Vagina (tissue), 2 donors: ENCODE results near the gene FUT9. TPM values are rescaled to one million over a fixed set of nuclear protein-coding genes. Genes with fewer than 3 reads are reported as not detected.

Source experiments
- DNase-seq, 2 donors: peaks; one replicate each; pipeline ENCODE4 v3.0.0-alpha.2; 2017; ENCODE audit errors: extremely low spot score in 2 of 2
- H3K27ac ChIP-seq: fragments of 200-600 bp; sonication (generic); one replicate; pipeline ENCODE4 v1.5.1; 2019
- H3K27me3 ChIP-seq: fragments of 200-600 bp; sonication (generic); one replicate; pipeline ENCODE4 v1.5.1; 2019
- H3K36me3 ChIP-seq, 2 donors: fragments of 200-600 bp; sonication (generic); one replicate each; pipeline ENCODE4 v1.5.1; 2017 to 2019
- H3K4me1 ChIP-seq: fragments of 200-600 bp; sonication (generic); one replicate; pipeline ENCODE4 v1.5.1; 2019
- H3K4me3 ChIP-seq, 2 donors: fragments of 200-600 bp; sonication (generic); 1 replicate in 1 of 2; 2 replicates in 1 of 2; pipeline ENCODE4 v1.5.1; 2016 to 2019
- H3K9me3 ChIP-seq: fragments of 200-600 bp; sonication (generic); one replicate; pipeline ENCODE4 v1.5.1; 2019
- POLR2A ChIP-seq, 2 donors: fragments of 450-650 bp; IDR thresholded peaks; one replicate each; pipeline ENCODE4 v1.6.1; 2017; ENCODE audit warnings: antibody characterized with exemption in 2 of 2, mild to moderate bottlenecking in 2 of 2, moderate library complexity in 2 of 2
- POLR2AphosphoS5 ChIP-seq, 2 donors: sonication (generic); formaldehyde crosslinking; IDR thresholded peaks; one replicate each; pipeline ENCODE4 v1.9.0; 2017; ENCODE audit warnings: antibody characterized with exemption in 2 of 2, mild to moderate bottlenecking in 2 of 2, low read depth in 1 of 2; ENCODE audit not compliant: insufficient read depth in 1 of 2
- intact Hi-C: fragments of 100-400 bp; cut with DNase I; formaldehyde crosslinking; loops from one replicate; pipeline ENCODE4 v1.15.1; 2023
- total RNA-seq: library from RNA; depleted of rRNA; stranded (reverse); fragments of >200 nt; gene quantifications from one replicate; pipeline ENCODE4 v1.2.3, GENCODE V29; 2016
- TF ChIP-seq, protein P1 (sequence below), 3 experiments: fragments of 450-650 bp in 2 of 3; fragments of 200-600 bp in 1 of 3; sonication (generic) in 1 of 3; IDR thresholded peaks; one replicate each; pipeline ENCODE4 v1.5.1; 2017 to 2019; ENCODE audit warnings: antibody characterized with exemption in 3 of 3, mild to moderate bottlenecking in 2 of 3, moderate library complexity in 2 of 3

FUT9 gene
- total RNA-seq, 1 donor from 2014 or later: not detected

DNA sequence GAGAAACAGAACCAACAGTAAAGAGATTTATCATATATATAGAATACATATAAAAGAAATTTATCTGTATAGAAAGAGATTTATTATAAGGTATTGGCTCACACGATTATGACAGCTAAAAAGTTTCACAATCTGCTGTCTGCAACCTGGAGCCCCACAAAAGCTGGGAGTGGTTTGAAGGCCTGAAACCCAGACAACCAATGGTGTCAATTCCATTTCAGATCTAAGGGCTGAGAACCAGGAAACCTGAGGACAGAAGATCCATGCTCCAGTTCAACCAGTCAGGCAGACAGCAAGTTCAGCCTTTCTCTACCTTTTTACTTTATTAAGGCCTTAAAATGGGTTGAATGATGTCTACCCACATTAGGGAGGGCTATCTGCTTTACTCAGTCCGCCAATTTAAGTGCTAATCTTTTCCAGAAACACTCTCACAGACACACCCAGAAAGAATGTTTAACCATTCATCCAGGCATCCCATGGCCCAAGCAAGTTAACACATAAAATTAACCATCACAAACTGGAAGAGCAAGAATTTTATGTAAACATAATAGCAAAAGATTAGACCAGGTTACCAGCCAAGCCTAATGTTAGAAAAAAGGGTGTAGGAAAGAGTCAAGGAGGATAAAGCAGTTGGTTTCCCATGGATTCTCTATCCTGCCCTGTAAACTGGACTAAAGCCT, 170.9 kb downstream of the FUT9 start:
- no peak for TF ChIP-seq POLR2AphosphoS5 (IDR thresholded peaks at IDR 0.05; ENCODE audit: insufficient read depth in 1 of 2, low read depth in 1 of 2)
- TF ChIP-seq, protein P1, sequence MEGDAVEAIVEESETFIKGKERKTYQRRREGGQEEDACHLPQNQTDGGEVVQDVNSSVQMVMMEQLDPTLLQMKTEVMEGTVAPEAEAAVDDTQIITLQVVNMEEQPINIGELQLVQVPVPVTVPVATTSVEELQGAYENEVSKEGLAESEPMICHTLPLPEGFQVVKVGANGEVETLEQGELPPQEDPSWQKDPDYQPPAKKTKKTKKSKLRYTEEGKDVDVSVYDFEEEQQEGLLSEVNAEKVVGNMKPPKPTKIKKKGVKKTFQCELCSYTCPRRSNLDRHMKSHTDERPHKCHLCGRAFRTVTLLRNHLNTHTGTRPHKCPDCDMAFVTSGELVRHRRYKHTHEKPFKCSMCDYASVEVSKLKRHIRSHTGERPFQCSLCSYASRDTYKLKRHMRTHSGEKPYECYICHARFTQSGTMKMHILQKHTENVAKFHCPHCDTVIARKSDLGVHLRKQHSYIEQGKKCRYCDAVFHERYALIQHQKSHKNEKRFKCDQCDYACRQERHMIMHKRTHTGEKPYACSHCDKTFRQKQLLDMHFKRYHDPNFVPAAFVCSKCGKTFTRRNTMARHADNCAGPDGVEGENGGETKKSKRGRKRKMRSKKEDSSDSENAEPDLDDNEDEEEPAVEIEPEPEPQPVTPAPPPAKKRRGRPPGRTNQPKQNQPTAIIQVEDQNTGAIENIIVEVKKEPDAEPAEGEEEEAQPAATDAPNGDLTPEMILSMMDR (IDR thresholded peaks at IDR 0.05): no peak
- Histone ChIP-seq H3K36me3 (no peaks in the 10 kb centered on the region), H3K27ac (no peak overlapping the region), H3K27me3 (no peaks in the 10 kb centered on the region), H3K9me3 (no peaks in the 10 kb centered on the region), H3K4me3 (no peak overlapping the region), H3K4me1 (no peaks in the 10 kb centered on the region)
- intact Hi-C loops: loop anchor here (5.0 kb wide), 1 partner anchor 1766 kb away; no protein-coding TSS in a partner anchor
- DNase-seq: no peak

GRCh38 chr6:96194675-96195074, 178.9 kb downstream of the FUT9 start:
- DNase-seq: no peak
- intact Hi-C loops: no loop called here

DNA sequence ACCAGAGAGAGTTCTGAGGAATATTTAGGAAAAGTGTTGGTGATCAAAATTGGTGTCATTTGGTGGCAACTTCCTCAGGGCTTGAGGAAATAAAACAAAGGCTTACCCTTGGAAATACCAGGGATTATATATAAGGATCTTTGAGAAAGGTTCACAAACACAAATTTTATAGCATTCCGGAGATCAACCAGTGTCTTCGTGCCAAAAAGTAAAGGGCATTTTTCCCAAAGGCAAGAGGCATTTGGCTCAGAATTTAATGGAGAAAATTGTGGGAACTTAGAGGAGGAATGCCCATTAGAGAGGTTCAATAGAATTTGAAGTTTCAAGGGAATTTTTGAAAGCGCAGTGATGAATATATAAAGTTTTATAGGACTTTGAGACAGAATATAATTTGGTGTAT, 179.5 kb downstream of the FUT9 start:
- DNase-seq: no peak
- no peaks in the 10 kb centered on the region for H3K36me3 ChIP-seq
- intact Hi-C loops: no loop called here
- no peaks in the 10 kb centered on the region for H3K4me1 ChIP-seq
- H3K4me3 ChIP-seq: no peak overlapping the region
- no peaks in the 10 kb centered on the region for H3K9me3 ChIP-seq
- TF ChIP-seq, protein P1 (IDR thresholded peaks at IDR 0.05): no peak
- TF ChIP-seq POLR2A (IDR thresholded peaks at IDR 0.05): no peak
- no peaks in the 10 kb centered on the region for H3K27me3 ChIP-seq
- H3K27ac ChIP-seq: no peak overlapping the region

More at GRCh38 chr6:96194675-96195074, 178.9 kb downstream of the FUT9 start:
- Histone ChIP-seq H3K4me3 (no peak overlapping the region), H3K27ac (no peak overlapping the region), H3K27me3 (no peaks in the 10 kb centered on the region), H3K36me3 (no peaks in the 10 kb centered on the region), H3K9me3 (no peaks in the 10 kb centered on the region), H3K4me1 (no peaks in the 10 kb centered on the region)
- TF ChIP-seq POLR2A (IDR thresholded peaks at IDR 0.05) (no peak), POLR2AphosphoS5 (IDR thresholded peaks at IDR 0.05; ENCODE audit: insufficient read depth in 1 of 2, low read depth in 1 of 2) (no peak)

DNA sequence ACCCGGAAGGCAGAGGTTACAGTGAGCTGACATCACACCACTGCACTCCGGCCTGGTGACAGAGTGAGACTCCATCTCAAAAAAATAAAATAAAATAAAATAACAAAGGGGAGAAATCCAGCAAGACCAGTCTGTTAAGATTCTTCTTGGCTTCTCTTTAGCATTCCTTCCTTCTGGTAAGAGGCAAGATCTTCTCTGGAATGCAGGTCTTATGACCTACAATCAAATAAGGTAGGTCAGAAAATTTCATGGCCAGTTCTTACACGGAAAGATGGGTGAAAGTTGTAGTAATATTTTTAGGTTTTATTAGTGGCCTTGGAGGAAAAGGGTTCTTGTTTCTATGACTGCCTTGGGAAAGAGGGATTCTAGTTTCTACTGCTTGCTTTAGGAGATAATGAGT, 180.9 kb downstream of the FUT9 start:
- H3K4me3 ChIP-seq: no peak overlapping the region
- H3K4me1 ChIP-seq: no peaks in the 10 kb centered on the region
- H3K36me3 ChIP-seq: no peaks in the 10 kb centered on the region
- intact Hi-C loops: no loop called here
- no peaks in the 10 kb centered on the region for H3K27me3 ChIP-seq
- DNase-seq: no peak
- H3K9me3 ChIP-seq: no peaks in the 10 kb centered on the region
- H3K27ac ChIP-seq: no peak overlapping the region
- TF ChIP-seq POLR2A (IDR thresholded peaks at IDR 0.05) (no peak), POLR2AphosphoS5 (IDR thresholded peaks at IDR 0.05; ENCODE audit: insufficient read depth in 1 of 2, low read depth in 1 of 2) (no peak)
- TF ChIP-seq, protein P1 (IDR thresholded peaks at IDR 0.05): no peak

- no peak for DNase-seq
- TF ChIP-seq POLR2A (IDR thresholded peaks at IDR 0.05): no peak
- H3K4me3 ChIP-seq: no peak overlapping the region
- H3K9me3 ChIP-seq: no peaks in the 10 kb centered on the region
- intact Hi-C loops: no loop called here
- no peak overlapping the region for H3K27ac ChIP-seq
- H3K4me1 ChIP-seq: no peaks in the 10 kb centered on the region
- H3K27me3 ChIP-seq: no peaks in the 10 kb centered on the region
- H3K36me3 ChIP-seq: no peaks in the 10 kb centered on the region
These were observed 181.5 kb downstream of the FUT9 start for GRCh38 chr6:96197241-96197640.

DNA sequence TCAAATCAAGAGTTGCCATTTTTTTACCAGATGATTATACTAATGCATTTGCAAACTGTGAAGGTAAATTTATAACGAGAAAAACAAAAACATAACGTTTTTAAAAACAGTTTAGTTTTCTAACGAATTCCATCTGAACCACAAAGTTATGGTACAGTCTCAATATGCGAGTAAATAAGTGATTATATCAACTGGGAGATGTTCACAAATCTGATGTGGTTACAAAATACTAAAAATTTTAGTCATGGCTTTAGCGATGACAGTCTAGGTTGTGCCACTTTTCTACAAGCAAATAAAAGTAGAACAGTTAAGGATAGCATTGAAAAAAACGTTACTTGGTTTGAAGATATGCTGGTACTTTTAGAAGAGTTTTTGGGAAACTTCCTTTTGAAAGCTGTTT, 186.8 kb downstream of the FUT9 start:
- Histone ChIP-seq H3K36me3 (no peaks in the 10 kb centered on the region), H3K4me1 (no peaks in the 10 kb centered on the region), H3K9me3 (no peaks in the 10 kb centered on the region), H3K27ac (no peak overlapping the region), H3K27me3 (no peaks in the 10 kb centered on the region), H3K4me3 (no peak overlapping the region)
- intact Hi-C loops: no loop called here
- DNase-seq: no peak
- TF ChIP-seq, protein P1 (IDR thresholded peaks at IDR 0.05): no peak
- TF ChIP-seq POLR2A (IDR thresholded peaks at IDR 0.05) (no peak), POLR2AphosphoS5 (IDR thresholded peaks at IDR 0.05; ENCODE audit: insufficient read depth in 1 of 2, low read depth in 1 of 2) (no peak)
